MV-4-11 (cell line): ENCODE data around the gene ACSM4.
"Not testable (repeated sequence)": the region's sequence is repeated elsewhere in the genome, so short reads cannot be mapped to it uniquely, and the experiment has no call there.

ENCODE experiments used
- DNase-seq: peaks from one replicate; lab custom pipeline; 2025; lab: John Stamatoyannopoulos, UW

ACSM4 gene

DNA sequence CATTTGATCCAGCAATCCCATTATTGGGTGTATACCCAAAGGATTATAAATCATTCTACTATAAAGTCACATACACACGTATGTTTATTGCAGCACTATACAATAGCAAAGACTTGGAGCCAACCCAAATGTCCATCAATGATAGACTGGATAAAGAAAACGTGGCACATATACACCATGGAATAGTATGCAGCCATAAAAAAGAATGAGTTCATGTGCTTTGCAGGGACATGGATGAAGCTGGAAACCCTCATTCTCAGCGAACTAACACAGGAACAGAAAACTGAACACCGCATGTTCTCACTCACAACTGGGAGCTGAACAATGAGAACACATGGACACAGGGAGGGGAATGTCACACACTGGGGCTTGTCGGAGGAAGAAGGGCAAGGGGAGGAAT, 33.9 kb downstream of the ACSM4 start:
- DNase-seq, result not testable (repeated sequence)

DNA sequence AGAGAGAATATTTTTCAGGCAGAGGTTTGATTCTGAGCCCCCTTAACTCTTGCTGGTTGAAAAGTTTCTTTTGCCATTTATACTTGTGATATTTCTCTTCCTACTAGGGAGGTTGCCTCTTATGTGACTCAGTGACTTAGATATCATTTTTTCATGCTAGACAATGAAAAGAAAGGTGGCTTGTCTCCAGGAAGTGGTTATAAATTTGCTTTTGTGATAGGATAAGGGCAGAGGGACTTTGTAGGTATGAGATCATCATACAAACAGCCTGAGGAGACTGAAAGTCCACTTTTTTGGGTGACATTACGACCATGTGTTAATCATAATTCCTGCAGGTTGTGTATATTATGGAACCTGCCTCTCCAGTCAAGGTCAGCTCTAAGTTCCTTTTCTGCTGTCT, 35.8 kb downstream of the ACSM4 start:
- no peak for DNase-seq

- peak; percentile 81 for DNase-seq
Observed at GRCh38 chr12:7344833-7345606, 41.1 kb downstream of the ACSM4 start.

- no peak for DNase-seq
Observed at GRCh38 chr12:7346551-7347225, 42.8 kb downstream of the ACSM4 start.

DNA sequence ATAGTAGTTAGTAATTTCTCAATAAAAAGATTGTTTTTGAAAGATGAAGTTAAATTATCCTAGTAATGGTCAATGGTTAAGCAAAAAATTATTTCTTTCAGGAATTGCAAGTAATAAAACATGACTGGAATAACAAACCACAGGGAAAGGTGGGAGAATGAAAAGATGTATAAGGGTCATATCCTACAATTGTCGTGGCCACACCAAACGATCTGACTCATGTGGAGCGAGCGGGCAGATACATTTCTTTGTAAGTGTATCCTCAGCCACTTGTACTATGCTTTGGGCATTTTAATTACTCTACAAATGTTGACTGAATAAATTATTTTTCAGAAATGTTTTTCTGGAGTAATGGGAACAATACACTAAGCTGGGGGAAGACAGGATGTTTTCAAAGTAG, 45.5 kb downstream of the ACSM4 start:
- no peak for DNase-seq

DNA sequence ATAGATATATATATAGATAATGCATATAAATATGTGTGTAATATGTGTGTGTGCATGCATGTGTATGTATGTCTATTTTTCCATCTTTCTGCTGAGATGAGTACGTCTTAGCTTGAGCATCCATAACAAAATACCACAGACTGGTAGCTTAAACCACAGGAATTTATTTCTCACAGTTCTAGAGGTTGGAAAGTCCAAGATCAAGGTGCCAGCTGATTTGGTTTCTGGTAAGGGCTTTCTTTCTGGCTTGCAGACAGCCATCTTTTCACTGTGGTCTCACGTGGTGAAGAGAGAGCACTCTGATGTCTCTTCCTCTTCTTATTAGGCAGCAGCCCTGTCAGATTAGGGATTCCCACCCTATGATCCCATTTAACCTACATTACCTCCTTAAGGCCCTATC, 47.3 kb downstream of the ACSM4 start:
- DNase-seq, result no peak

DNA sequence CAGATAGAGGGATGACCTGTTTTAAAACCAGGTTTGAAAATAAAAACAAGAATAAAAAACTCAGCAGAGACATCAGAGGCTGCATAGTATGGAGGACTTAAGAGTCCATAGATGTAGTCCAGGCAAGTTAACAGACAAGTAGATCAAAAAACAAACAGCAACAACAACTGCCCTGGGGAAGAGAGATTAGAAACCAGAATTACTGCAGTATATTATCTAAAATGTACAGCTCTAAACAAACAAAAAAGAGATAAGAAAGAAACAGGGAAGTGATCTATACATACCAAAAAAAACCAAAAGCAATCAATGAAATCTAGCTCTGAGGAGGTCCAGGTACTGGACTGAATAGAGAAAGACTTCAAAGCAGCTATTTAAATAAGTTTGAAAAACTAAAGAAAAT, 48.8 kb downstream of the ACSM4 start:
- no peak for DNase-seq

GRCh38 chr12:7354529-7354928, 50.7 kb downstream of the ACSM4 start:
- DNase-seq, result no peak

GRCh38 chr12:7361265-7361664, 57.4 kb downstream of the ACSM4 start:
- no peak for DNase-seq

DNA sequence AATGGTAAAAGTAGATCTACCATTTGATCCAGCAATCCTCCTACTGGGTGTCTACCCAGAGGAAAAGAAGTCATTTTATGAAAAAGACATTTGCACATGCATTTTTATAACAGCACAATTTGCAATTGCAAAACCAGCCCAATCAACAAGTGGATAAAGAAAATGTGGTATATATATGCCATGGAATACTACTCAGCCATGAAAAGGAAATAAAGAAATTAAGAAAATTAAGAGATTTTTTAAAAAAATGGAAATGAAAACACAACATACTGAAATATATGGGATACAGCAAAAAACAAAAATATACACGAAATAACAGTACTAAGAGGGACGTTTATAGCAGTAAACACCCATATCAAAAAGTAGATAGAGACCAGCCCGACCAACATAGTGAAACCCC, 58.9 kb downstream of the ACSM4 start:
- DNase-seq, result no peak

GRCh38 chr12:7369274-7369729, 65.4 kb downstream of the ACSM4 start:
- DNase-seq, result peak; percentile 98

- no peak for DNase-seq
Observed at GRCh38 chr12:7373226-7373625, 69.4 kb downstream of the ACSM4 start.

GRCh38 chr12:7374423-7375144, 70.7 kb downstream of the ACSM4 start:
- peak; percentile 57 for DNase-seq

DNA sequence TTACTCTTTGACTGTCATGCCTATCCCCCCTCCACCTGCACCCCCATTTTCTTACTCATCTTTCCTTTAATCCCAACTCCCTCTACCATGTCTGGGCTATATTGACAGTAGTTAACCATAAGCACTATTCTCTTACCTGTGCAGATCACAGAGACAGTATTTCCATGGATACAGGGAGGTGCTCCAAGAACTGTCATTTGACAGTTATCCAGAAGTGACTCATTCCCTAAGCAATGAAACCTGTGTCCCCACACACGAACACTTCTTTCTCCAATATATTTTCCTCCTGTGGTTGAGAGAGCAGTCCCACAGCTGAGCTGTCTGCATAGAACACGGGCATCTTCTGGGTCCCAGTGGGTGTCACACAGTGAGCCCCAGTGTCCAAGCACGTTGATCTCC, 71.3 kb downstream of the ACSM4 start:
- DNase-seq, result no peak

DNA sequence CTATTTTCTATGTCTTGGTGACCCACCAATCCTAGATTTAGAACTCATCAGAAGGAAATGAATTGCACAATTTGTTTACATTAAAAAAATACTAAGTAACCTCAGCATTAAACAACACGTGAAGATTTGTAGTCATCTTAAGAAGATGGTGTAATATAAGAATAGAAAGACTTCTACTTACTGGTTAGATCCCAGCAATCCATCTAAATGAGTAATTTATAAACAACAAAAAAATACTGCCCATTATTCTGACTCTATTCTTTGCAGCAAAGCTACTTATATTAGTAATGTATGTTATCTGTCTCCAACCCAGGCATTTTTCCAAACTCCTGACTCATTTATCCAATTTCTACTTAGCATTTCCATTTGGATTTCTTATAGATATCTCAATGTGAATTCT, 72.3 kb downstream of the ACSM4 start:
- DNase-seq, result no peak
